ENCODE measurements around the gene CYP3A7.
"Not testable (repeated sequence)": the region's sequence is repeated elsewhere in the genome, so short reads cannot be mapped to it uniquely, and the experiment has no call there.

Gene CYP3A7

DNA sequence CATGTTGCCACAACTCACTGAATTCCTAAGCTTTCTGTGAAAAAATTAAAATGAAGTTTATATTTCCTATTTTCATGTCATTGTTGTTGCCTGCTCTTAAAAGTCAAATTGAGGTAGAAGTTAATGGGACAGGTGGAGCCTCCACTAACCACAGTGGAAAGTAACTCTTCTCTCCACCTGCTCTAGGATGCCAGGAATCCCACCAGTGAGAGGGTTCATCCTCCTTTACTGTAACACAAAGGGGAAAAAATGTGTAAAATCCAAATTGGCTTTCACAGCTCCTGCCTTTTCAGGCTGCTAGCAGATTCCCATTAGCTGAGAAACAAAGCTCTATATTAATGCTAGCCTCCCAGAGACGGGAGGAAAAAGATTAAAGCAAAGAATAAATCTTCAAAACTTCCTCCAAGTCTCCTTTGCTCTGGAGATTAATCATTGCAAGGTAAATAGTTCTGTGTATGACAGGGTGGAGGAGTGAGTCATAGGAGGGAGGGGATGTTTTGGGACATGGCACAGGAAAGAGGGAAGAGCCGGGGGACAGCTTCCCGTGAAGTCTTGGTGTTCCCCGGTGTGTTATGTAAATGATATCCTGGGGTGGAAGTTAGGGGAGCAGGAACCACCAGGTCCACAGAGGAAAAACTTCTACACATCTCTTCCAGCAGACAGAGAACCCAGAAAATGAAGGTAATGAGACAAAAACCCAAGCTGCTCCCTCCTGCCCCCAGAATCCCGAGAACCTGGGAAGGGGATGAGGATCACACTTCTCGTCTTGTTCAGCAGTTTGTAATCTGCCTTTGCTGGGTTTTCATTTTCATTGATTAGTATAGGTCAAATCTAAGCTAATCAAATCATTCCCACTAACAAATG is 35.9 kb downstream of the CYP3A7 start:
- not testable (repeated sequence) for DNase-seq

- no peak for DNase-seq
These were observed 40.1 kb downstream of the CYP3A7 start for GRCh38 chr7:99694912-99695304.

DNA sequence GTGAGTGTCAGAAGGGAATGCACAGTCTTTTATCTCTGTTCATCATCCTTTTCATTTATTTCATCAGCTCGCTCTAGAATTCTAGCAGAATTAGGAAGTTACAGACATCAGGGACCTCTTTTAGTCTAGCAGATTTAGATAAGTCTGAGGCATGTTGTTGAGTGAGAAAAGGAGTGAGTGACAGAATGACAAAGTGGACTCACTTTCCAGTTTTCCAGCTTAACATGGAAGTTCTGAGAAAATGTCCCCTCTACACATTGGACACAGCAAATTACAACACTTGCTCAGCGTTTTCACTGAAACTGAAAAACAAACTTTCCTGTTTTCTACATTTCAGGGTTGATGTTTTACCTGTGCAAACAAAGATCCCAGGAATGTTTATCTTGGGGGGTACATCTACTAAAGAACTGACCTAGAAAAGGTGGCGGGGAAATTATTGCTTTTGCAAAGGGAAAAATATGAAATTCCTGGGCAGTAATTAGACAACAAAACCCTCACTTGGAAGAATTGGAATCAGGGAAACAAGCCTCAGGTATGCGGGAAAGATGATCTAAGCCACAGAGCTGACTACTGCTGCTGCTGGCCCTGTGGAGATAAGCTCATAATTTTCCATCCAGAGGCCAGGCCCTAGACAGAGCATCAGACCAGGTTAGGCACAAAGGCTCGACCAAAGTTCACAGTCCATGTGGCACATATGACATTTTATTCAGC is 40.6 kb downstream of the CYP3A7 start:
- no peak for DNase-seq

GRCh38 chr7:99693427-99694200 is 41.4 kb downstream of the CYP3A7 start:
- peak; percentile 35 for DNase-seq

GRCh38 chr7:99693100-99693426 is 41.9 kb downstream of the CYP3A7 start:
- no peak for DNase-seq

GRCh38 chr7:99692563-99692962 is 42.4 kb downstream of the CYP3A7 start:
- DNase-seq = not testable (repeated sequence)

DNA sequence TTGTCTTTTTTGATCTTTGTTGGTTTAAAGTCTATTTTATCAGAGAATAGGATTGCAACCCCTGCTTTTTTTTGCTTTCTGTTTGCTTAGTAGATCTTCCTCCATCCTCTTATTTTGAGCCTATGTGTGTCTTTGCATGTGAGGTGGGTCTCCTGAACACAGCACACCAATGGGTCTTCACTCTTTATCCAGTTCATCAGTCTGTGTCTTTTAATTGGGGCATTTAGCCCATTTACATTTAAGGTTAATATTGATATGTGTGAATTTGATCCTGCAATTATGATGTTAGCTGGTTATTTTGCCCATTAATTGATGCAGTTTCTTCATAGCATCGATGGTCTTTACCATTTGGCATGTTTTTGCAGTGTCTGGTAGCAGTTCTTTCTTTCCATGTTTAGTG is 43.3 kb downstream of the CYP3A7 start:
- DNase-seq = not testable (repeated sequence)

DNA sequence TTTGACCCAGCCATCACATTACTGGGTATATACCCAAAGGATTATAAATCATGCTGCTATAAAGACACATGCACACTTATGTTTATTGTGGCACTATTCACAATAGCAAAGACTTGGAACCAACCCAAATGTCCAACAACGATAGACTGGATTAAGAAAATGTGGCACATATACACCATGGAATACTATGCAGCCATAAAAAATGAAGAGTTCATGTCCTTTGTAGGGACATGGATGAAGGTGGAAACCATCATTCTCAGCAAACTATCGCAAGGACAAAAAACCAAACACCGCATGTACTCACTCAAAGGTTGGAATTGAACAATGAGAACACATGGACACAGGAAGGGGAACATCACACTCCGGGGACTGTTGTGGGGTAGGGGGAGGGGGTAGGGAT is 44.1 kb downstream of the CYP3A7 start:
- DNase-seq = not testable (repeated sequence)

- DNase-seq = peak; percentile 30
These were observed 49.0 kb downstream of the CYP3A7 start for GRCh38 chr7:99685871-99686608.

GRCh38 chr7:99685129-99685758 is 49.8 kb downstream of the CYP3A7 start:
- no peak for DNase-seq

- DNase-seq = no peak
These were observed 55.4 kb downstream of the CYP3A7 start, which contains the start of gene CYP3A5 for GRCh38 chr7:99679400-99680191. Gene CYP3A5 (minus strand): TSS chr7:99679996. CDS start chr7:99679896, 100 bp downstream.

- DNase-seq = no peak
These were observed 56.0 kb downstream of the CYP3A7 start for GRCh38 chr7:99679032-99679399.

- DNase-seq = no peak
These were observed 57.3 kb downstream of the CYP3A7 start for GRCh38 chr7:99677648-99678045.

GRCh38 chr7:99677013-99677647 is 57.9 kb downstream of the CYP3A7 start:
- no peak for DNase-seq

DNA sequence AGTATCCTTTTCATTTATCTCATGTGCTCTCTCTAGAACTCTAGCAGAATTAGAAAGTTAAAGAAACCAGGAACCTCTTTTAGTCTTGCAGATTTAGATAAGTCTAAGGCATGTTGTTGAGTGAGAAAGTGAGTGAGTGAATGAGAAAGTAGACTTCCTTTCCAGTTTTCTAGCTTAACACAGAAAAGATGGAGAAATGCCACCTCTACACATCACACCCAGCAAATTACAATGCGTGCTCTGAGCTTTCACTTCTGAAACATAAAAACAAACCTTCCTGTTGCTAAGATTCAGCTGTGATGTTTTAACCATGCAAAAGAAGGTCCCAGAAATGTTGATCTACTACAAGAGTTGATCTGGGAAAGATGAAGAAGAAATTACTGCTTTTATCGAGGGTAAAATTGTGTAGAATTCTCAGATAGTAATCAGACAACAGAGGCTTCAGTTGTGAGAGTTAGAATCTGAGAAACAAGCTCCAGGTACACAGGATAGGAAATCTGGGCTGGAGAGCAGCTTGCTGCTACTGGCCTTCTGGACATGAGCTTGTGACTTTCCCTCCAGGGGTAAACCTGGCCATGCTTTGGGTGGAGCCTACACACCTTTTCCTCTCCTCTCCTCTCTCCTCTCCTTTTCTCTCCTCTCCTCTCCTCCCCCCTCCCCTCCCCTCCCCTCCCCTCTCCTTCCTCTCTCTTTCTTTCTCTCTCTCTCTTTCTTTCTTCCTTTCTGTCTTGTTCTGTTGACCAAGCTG is 59.8 kb downstream of the CYP3A7 start:
- DNase-seq = no peak

GRCh38 chr7:99672573-99672972 is 62.4 kb downstream of the CYP3A7 start:
- no peak for DNase-seq

DNA sequence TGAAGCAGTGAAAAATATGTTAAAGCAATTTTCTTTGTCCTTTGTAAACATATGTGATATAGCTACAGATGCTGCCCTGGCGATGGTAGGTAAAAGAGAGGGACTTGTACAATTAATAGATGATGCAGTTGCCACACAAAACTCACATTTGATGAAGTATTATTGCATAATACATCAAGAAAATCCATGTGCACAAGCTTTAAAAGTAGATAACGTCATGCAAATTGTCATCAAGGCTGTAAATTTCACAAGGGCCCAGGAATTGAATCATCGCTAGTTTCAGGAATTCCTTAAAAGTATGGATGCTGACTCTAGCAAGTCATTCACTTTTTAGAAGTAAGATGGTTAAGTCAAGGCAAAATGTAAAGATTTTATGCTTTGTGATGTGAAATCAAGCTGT is 65.2 kb downstream of the CYP3A7 start:
- DNase-seq = no peak

- DNase-seq = no peak
These were observed 66.5 kb downstream of the CYP3A7 start for GRCh38 chr7:99668541-99668940.

GRCh38 chr7:99667179-99667578 is 67.8 kb downstream of the CYP3A7 start:
- DNase-seq = no peak

DNA sequence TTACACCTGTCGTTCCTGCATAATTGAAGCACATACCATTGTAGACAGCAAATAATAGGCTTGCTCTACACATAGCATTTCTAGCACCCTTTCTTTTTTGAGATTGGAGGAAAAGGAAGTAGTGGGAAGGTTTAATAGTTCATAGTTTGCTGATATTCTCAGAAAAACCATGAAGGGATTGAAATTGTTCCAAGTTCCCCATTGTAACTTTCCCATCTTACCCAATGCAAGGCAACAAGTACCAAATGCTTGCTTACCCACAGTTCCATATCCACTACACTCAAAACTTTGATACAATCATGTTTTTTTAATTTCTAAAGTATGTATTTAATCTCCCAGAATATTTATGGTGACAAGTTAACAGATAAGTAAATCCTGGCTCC is 69.0 kb downstream of the CYP3A7 start:
- no peak for DNase-seq

Data from NCI-H345 (cell line).